ENCODE measurements around the gene PPP1R13B.

PPP1R13B gene

GRCh38 chr14:103894723-103895059, 47.3 kb upstream of the PPP1R13B start:
- ChIA-PET POLR2A (no interaction called here), CTCF (interaction anchor here (1.0 kb wide), 1 partner anchor 15 kb away, joined by 3 read pairs; no protein-coding TSS in a partner anchor)

GRCh38 chr14:103894034-103894722, 46.8 kb upstream of the PPP1R13B start:
- POLR2A ChIA-PET = no interaction called here
- H3K27ac ChIP-seq (ENCODE audit: extremely low read depth, low read depth, low read length) = no peak overlapping the region
- H3K36me3 ChIP-seq (ENCODE audit: control insufficient read depth in 2 of 2, insufficient read depth in 1 of 2, low read length in 2 of 2) = no peaks in the 10 kb centered on the region
- CTCF ChIA-PET = interaction anchor here (0.6 to 1.0 kb wide), 2 partner anchors 16 to 31 kb away, joined by 3 read pairs; no protein-coding TSS in a partner anchor
- H3K9me3 ChIP-seq (ENCODE audit: control insufficient read depth, insufficient read depth, low read depth, low read length) = no peaks in the 10 kb centered on the region
- no peaks in the 10 kb centered on the region; the same call in 1 of the 2 replicates for H3K4me1 ChIP-seq (ENCODE audit: control insufficient read depth, insufficient read depth, low read length)
- TF ChIP-seq EGR2 (tag by site-specific recombination; IDR thresholded peaks at IDR 0.05; ENCODE audit: low read depth) = peak; percentile 35; the same call in 1 of the 2 replicates
- TF ChIP-seq KLF16 (tag by site-specific recombination; IDR thresholded peaks at IDR 0.05) = no peak
- H3K4me3 ChIP-seq (ENCODE audit: low read depth, low read length) = no peak overlapping the region

More at GRCh38 chr14:103894723-103895059, 47.3 kb upstream of the PPP1R13B start:
- Histone ChIP-seq H3K9me3 (ENCODE audit: control insufficient read depth, insufficient read depth, low read depth, low read length) (no peaks in the 10 kb centered on the region), H3K27ac (ENCODE audit: extremely low read depth, low read depth, low read length) (no peak overlapping the region), H3K4me1 (ENCODE audit: control insufficient read depth, insufficient read depth, low read length) (no peaks in the 10 kb centered on the region), H3K36me3 (ENCODE audit: control insufficient read depth in 2 of 2, insufficient read depth in 1 of 2, low read length in 2 of 2) (no peaks in the 10 kb centered on the region), H3K4me3 (ENCODE audit: low read depth, low read length) (no peak overlapping the region)
- no peak for TF ChIP-seq ZFP41 (tag by site-specific recombination; IDR thresholded peaks at IDR 0.05; ENCODE audit: borderline replicate concordance)
- TF ChIP-seq HIC1 (tag by site-specific recombination; IDR thresholded peaks at IDR 0.05) = 0 out of 2 replicates have a peak, but pooled peaks have one; percentile 17

- Histone ChIP-seq H3K36me3 (ENCODE audit: control insufficient read depth in 2 of 2, insufficient read depth in 1 of 2, low read length in 2 of 2) (no peaks in the 10 kb centered on the region), H3K4me3 (ENCODE audit: low read depth, low read length) (no peak overlapping the region), H3K4me1 (ENCODE audit: control insufficient read depth, insufficient read depth, low read length) (no peaks in the 10 kb centered on the region; the same call in 1 of the 2 replicates), H3K9me3 (ENCODE audit: control insufficient read depth, insufficient read depth, low read depth, low read length) (no peaks in the 10 kb centered on the region), H3K27ac (ENCODE audit: extremely low read depth, low read depth, low read length) (no peak overlapping the region)
- ChIA-PET CTCF (no interaction called here), POLR2A (no interaction called here)
- TF ChIP-seq ZNF175 (tag by site-specific recombination; IDR thresholded peaks at IDR 0.05) (no peak), ZNF146 (tag by site-specific recombination; IDR thresholded peaks at IDR 0.05) (no peak), EGR2 (tag by site-specific recombination; IDR thresholded peaks at IDR 0.05; ENCODE audit: low read depth) (no peak), ZIC2 (tag by site-specific recombination; IDR thresholded peaks at IDR 0.05) (no peak), ZNF148 (tag by site-specific recombination; IDR thresholded peaks at IDR 0.05; ENCODE audit: borderline replicate concordance) (no peak), ZNF639 (tag by site-specific recombination; IDR thresholded peaks at IDR 0.05) (no peak), ZNF530 (tag by site-specific recombination; IDR thresholded peaks at IDR 0.05; ENCODE audit: low read depth) (no peak), ZSCAN4 (tag by site-specific recombination; IDR thresholded peaks at IDR 0.05) (no peak), AEBP2 (tag by site-specific recombination; IDR thresholded peaks at IDR 0.05; ENCODE audit: borderline replicate concordance) (no peak), ZNF830 (tag by site-specific recombination; IDR thresholded peaks at IDR 0.05; ENCODE audit: low read depth) (no peak), ZNF426 (tag by site-specific recombination; IDR thresholded peaks at IDR 0.05) (no peak), ZBTB44 (tag by site-specific recombination; IDR thresholded peaks at IDR 0.05) (no peak), ZNF623 (tag by site-specific recombination; IDR thresholded peaks at IDR 0.05) (no peak), PRDM6 (tag by site-specific recombination; IDR thresholded peaks at IDR 0.05) (no peak)
Measured at GRCh38 chr14:103892247-103892646, 44.9 kb upstream of the PPP1R13B start.

Data from HEK293 (cell line).